GM21576 (cell line): ENCODE measurements around the gene SMURF2.
A peak's percentile ranks its signal among the peaks of the same experiment; 100 is the strongest.

Experiments used
- ATAC-seq: cut with Tn5 transposase; IDR thresholded peaks from one replicate; pipeline ENCODE4 v1.9.1; 2021; ENCODE audit warnings: mild to moderate bottlenecking, moderate library complexity; ENCODE audit not compliant: unreplicated experiment

The SMURF2 gene

DNA sequence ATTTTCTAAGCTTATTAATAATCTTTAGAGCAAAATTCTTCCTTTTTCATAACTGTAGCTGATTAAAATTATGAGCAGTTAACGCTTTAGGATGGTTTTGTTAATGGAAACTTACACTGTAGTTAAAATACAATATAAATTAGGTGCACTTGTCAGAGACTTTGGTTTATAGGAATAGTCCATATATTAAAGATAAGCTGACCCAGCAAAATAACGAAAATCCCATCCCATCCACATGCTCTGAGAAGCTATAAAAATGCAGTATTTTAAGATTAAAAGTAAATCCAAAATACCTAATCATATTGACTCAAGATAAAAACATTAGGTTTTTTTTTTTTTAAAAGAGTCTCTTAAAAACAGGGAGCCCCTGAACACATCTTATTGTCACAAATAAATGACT lies 117.4 kb downstream of the SMURF2 start:
- no peak for ATAC-seq

DNA sequence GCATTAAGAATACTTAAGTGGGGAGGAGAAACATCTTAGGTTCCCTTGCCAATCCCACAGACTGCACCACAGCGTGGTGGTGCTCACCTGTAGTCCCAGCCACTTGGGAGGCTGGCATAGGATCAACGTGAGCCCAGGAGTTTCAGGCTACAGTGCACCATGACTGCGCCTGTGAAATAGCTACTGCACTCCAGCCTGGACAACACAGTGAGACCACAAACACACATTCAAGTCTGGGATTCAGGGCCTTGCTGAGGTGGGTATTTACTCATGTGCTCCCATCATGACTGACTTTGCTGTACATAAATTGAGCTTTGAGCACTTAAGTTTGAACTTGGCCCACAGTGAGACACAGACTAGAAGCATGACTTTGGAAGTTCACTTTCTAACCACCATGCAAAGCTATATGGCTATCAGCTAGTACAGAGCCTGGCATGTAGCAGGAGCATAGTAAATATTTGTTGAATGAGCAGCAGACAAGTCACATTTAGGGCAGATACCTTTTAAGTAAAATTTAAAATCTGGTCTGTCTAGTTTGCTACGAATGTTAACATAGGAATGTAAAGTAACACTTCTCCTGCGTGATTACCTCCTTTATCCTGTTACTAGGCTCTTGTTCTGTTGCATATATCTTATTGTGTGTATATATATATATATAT lies 121.9 kb downstream of the SMURF2 start:
- no peak for ATAC-seq

DNA sequence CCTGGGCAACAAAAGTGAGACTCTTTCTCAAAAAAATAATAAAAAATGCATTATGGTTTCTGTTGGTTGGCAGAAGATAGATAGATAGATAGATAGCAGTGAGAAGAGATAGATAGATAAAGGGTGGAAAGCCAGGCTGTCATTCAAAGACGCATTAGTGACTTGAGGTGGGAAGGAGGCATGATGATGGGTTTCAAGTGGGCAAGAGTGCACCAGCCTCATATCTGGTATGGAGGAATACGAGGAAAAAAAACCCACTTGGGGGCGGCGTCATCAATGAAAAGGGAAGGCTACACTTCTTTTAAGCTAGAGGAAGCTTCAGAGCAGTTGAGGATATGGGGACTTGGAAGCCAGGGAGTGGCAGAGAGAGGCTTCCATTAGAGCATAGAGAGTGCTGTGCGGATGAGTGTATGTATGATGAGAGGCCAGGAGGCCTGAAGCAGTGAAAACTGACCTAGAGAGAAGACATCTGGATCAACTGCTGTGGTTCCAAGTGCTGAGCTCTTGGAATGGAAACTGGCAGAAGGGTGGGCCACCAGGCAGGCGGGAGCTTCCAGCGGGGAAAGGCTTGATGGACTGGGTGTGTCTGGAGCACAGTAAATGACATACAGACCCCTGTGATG lies 123.5 kb downstream of the SMURF2 start:
- no peak for ATAC-seq

DNA sequence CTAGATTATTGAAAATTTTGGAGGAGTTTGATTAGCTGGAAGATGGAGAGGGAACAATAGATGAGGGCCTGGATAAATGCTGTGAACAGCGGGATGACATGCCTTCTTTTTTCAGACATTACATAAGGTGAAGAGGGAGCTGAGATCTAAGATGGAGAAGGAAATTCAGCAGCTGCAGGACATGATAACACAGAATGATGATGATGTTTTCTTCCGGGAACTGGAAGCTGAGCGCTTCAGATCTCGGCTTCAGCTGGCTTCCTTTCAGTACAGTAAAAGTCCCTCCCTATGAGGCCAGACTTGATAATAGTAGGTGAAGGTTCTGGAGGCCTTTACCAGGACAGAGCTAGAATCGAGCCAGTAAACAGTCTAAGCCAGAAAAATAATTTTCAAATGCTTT lies 124.6 kb downstream of the SMURF2 start:
- no peak for ATAC-seq

DNA sequence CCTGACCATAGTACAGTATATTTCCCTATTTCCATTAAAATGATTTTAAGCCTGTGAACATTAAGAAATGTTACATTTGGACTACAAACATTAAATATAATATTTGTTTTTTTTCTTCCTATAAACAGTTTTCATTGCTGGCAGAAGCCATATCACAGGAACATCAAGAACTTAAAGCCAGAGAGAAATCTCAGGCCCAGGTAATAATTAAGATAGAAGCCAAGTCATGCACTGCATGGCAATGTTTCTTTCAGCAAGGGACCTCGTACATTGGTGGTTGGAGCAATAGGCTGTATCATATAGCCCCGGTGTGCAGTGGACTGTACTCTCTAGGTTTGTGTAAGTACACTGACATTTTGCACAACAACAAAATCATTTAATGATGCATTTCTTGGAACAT lies 125.2 kb downstream of the SMURF2 start:
- no peak for ATAC-seq

DNA sequence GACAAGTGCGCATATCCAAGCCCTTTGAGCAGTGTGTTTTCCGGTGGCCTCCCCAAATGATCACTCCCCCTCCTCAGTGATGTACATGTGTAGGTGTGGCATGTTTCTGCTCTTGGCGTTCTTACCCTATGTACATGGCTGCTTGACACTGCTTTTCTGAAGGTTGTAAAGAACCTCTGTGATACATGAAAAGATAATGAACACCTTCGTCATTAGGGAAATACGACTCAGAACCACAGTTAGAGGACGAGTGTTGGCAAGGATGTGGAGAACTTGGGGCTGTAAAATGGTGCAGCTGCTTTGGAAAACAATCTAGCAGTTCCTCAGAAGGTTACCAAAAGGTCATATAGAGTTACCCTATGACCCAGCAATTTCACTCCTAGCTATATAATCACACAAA lies 126.8 kb downstream of the SMURF2 start:
- ATAC-seq: no peak

DNA sequence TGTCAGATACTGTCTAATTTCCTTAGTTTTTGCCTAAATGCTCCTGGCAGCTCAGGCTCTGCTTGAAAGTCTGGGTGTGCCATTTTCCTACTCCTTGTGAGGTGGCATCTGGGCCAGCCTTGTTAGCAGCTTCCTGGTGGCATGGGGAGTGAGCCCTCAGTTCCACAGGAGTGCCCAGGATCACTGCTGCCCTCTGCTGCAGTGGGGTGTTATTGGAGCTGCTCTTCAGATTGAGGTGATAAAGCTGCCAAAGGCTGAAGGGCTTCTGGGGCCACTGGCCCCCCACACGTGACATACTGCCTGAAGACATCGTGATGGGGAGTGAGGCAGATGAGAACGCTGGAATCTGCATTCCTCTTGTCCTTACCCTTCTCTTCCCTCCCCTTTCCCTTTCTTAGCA lies 127.9 kb downstream of the SMURF2 start:
- no peak for ATAC-seq

DNA sequence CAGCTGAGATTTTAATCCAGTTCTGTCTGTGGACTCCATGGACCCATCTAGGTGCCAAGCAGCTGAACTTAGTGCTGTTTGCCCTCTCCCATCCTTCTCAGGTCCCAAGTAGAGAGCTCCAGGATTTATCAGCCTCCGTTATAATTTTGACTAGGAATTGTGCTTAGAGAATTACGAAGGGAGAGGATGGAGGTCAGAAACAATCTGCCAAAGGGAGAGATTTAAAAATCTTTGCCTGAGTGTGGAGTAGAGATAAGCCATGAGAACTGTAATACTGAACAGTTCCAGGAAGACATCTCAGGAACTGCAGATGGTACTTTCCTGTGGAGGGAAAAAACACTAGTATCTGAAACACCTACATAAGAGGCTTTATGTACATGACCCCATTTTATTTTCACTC lies 128.3 kb downstream of the SMURF2 start:
- no peak for ATAC-seq

DNA sequence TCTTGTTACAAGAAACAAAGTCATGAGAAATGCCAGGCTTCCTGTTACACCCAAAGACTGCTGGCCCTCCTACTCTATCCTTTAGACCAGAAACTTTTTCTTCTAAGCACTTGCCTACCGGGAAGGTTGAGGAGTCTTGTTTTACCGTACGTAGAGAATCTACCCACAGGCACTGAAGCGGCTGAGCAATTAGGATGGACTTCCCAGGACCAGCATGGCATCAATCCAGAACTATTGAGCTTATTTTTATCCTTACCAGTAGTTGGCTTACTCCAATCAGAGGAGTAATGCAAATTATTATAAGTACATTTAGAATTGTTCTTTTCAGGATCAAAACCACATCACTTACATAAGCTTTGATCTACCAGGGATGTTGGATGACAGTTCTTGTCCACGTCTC lies 129.7 kb downstream of the SMURF2 start:
- ATAC-seq: no peak

DNA sequence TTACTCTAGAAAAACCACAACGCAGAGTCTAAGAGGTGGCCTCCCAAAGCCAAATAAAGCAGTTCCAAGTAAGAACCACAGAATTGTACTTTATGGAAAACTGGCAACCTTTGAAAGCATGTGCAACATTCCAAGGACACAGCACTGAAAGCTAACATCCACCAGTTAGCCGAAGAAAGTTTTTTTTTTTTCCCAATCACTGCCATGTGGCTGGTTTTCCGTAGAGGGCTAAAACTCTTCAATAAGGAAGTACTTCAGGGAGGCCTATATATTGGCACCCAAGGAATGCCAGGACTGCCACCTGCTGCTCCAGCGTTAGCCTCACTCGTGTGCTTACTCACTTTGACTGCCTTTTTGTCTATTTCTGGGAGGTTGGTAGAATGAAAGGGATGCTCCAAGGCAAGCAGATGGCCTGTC lies 130.1 kb downstream of the SMURF2 start:
- ATAC-seq: no peak

DNA sequence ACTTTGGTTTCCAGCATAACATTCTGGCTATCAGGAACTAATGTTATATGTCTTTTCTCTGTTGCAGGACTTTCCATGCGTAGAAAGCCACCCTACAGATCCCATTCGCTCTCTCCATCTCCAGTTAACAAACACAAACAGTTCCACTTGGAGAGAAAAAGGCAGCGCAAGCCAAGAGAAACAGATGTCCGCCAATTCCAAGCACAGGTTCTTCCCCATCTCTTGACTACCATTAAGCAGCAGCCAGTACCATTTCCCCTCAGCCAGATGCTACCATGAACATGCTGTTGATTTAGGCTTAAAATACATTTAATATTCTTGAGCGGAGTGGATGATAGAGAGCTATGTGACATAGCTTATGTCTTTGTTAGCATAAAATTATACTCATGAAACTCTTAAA lies 132.9 kb downstream of the SMURF2 start:
- no peak for ATAC-seq

DNA sequence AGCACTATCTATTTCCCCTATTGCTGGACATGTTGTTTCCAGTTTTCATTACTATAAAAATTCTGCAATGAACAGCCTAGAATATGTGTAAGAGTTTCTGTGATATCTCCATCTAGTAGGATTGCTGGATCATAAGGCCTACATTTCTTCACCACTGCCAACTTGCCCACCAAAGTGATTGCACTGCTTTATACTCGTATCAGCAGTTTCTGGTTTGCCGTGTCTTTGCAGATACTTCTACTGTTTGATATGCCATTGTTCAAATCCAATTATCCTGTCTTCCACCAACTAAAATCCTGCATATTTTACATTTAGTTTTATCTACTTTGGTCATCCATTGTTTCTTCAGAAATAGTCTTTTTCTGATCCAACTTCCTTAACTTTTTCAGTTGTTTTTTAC lies 134.2 kb downstream of the SMURF2 start:
- no peak for ATAC-seq

DNA sequence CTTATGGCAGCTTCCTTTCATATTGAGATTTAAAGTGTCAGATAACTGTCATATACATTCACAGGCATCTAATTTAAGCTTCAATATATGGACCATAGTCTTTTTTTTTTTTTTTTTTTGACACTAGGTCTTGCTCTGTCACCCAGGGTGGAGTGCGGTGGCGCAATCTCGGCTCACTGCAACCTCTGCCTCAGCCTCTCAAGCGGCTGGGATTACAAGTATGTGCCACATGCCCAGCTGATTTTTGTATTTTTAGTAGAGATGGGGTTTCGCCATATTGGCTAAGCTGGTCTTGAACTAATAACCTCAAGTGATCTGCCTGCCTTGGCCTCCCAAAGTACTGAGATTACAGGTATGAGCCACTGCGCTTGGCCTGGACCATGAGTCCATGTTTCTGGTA lies 141.7 kb downstream of the SMURF2 start:
- no peak for ATAC-seq

DNA sequence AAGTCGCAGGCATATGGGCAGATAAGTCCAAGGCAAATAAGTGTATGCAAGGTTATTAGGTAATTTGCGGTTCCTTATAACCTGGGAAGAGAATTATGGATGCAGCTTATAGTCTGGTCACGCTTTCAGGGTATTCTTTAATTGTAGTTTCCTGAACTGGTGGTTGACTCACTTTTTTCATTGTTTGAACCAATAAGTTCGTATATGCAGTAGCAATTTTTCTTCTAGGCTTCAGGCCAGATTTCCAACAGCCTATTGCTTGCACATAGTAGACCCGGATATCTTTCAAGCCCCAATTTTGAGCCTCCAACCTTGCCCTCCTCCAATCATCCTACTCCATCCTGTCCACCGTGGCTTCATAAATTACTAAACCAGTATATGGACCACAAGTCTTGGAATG lies 142.5 kb downstream of the SMURF2 start:
- no peak for ATAC-seq

DNA sequence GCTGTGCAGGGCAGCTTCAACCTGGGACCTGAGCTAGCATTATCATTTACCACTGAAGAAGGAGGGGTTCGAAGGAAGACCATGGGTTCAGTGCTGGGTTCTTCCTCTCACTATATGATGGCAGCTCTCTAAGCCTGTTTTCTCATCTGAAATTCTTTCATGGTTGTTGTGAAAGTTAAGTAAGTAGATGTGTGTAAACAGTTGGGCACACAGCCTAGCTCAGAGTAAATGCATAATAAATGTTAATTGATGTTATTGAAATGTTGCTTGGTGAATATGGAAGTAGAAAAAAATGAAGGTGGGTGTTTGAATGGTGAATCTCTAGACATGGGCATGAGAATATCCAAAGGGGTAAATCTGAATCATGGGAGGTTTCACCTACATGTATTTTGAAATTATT lies 146.3 kb downstream of the SMURF2 start:
- no peak for ATAC-seq

DNA sequence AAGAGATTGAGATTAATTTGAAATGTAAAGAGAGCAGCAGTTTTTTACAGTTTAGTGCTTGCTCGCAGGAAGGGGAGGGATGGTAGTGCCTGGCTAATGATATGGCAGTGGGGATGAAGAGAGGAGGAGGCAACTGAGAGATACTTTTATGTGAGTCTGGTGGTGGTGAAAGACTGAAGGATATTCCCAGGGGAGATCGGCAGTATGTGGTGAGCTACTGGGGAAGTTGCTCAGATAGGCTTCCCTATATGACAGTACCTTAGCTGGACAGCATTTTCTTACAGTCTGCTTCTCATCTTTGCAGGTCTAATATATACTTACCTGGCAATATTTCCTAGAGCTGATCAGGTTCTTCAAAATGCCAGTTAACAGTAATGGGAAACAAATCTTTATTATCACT lies 146.7 kb downstream of the SMURF2 start:
- ATAC-seq: no peak

DNA sequence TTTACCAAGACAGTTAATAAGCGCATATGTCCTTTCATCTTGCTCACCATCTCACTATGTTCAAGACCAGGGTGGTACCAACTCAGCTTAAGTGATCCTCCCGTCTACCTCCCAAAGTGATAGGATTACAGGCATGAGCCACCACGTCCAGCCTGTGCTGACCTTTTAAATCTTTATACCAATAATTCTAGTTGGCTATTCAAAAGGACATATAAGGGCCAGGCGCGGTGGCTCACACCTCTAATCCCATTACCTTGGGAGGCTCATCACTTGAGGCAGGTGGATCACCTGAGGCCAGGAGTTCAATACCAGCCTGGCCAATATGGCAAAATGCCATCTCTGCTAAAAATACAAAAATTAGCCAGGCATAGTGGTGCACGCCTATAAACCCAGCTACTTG lies 152.9 kb downstream of the SMURF2 start:
- ATAC-seq: no peak

DNA sequence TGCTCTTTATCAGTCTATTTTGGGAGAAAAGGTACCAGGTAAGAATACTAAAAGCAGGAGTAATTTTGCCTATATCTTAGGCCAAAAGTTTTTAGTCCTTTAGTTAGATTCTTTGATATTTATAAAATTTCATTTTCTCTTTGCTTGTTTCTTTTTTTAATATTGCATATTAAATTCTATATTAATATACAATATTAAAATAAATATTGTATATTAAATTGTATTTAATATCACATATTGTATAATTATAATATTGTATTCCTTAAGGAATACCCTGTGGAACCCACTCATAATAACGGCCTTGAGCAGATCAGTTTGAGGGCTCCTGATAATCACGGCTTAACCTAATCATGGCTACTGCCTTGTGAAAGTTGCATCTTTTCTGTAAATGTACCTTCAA lies 153.4 kb downstream of the SMURF2 start:
- no peak for ATAC-seq

DNA sequence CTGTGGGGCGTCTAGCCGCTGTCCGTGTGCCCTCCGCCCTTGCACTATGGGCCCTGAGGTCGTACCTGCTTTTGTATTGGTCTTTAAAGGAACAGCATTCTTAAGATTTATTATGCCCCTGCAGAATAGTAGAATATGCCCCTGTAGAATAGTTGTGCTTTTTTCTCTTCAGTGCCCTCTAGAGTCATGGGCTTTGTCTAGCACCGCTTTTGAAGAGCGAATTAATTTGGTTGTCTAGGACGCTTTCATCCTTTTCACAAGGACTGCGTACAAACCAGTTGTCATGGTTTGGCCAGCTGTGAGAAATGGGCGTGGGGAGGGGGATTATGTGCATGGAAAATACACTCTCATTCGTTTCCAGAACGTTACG lies 154.7 kb downstream of the SMURF2 start:
- ATAC-seq: peak; percentile 25

DNA sequence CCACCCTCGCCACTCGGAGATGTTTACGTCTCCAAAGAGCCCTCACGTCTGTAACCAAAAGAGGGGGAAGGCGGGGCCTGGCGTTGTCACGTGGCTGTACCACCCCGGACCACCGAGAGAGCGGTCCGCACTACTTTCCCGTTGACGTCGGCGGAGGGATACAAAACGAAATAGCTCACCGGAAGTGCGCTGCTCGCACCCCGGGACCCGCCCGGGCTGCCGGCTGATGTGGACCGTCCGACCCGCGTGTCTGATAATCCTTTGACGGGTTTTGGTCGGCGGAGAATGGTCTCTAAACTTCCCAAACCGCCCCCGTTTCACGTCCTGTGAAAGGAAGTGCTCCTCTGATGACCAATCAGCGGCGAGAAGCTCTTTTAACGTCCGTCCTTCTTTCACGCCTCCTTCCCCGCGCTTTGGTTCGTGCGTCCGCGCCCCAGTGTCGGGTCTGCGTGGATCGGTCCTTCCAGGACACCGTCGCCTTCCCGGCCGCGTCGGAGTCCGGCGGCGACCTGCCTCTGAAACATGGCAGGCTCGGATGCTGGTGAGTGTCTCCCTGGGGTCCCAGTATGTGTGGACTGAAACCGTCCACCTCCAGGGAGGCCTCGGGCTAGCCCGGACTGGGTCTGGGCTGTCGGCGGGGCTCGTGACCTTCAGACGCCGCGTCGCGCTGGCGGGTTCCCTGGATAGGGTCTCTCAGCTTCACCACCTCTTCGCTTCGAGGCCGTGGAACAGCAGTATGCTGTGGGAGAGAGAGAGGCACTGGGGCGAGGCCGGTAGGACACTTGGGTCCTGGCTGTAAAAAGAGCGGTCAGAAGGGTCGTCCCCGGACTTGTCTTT lies 155.3 kb downstream of the SMURF2 start, which contains the start of gene CEP95:
Gene CEP95, plus strand, starts transcription at position 402 of the 837 bp plus-strand sequence. Its CDS starts 121 bp downstream, at position 523.
- peak; percentile 57 for ATAC-seq

DNA sequence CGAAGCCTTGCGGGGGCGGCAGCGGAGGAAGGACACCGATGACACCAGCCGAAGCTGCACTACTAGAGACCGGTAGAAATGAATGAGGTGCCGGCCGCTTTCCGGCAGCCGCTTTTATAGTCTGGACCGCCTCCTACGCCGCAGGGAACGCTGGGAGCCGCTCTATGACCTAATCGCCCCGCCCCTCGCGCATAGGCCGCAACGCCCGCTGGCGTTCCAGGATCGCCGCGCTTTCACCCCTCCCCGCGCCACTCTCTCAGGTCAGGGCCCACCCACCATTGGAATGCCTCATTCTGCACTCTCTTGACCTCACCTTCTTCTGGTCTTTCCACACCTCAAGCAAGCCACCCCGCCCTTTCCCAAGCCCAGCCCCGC lies 155.9 kb downstream of the SMURF2 start, which contains the start of gene DDX5:
Gene DDX5, minus strand, starts transcription at position 89 of the 375 bp plus-strand sequence. CDS start 170 bp downstream, outside the sequence.
- peak; percentile 53 for ATAC-seq
